HG03108 (cell line): ENCODE results near the gene BCL2L13.
A peak's percentile ranks its signal among the peaks of the same experiment; 100 is the strongest.
"Not testable (repeated sequence)": the region's sequence is repeated elsewhere in the genome, so short reads cannot be mapped to it uniquely, and the experiment has no call there.

ENCODE experiments used
- ATAC-seq: cut with Tn5 transposase; IDR thresholded peaks from one replicate; pipeline ENCODE4 v1.9.1; 2021; ENCODE audit warnings: moderate library complexity; ENCODE audit not compliant: unreplicated experiment

The BCL2L13 gene

GRCh38 chr22:17753401-17753989, 114.9 kb downstream of the BCL2L13 start:
- no peak for ATAC-seq

GRCh38 chr22:17754233-17754925, 115.8 kb downstream of the BCL2L13 start:
- ATAC-seq = no peak

DNA sequence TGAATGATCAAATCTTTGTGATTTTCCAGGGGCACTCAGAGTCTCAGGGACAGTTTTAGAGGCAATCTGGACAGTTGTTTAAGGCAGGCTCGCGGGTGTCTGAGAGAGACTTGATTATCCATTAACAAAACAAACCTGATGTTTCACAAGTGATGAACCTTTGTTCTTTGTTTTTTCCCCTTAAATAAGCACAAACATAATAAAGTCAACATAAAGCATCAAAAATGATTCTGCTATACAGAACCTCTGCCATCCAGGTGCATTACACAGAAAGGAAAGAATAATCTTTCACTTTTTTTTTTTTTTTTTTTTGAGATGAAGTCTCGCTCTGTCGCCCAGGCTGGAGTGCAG, 122.6 kb downstream of the BCL2L13 start:
- no peak for ATAC-seq

GRCh38 chr22:17763442-17763841, 124.9 kb downstream of the BCL2L13 start:
- not testable (repeated sequence) for ATAC-seq

DNA sequence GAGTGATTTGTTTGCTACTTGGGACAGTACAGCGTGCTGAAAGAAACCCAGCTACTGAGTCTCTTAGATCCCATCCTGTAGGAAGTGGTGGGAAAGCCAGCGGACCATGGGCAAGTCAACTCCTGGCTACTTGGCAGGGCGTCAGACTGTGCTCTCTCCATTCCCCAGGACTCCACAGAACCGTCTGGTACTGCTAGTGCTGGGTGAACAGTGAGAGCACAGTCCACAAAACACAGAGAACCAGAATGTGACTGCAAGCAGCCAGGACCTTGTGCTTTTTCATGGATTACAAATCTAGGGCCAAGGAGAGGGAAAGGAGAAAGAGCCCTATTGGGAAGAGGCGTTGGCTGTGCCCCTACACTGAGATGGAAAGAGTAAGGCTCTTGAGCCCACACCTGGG, 125.5 kb downstream of the BCL2L13 start:
- ATAC-seq = no peak

DNA sequence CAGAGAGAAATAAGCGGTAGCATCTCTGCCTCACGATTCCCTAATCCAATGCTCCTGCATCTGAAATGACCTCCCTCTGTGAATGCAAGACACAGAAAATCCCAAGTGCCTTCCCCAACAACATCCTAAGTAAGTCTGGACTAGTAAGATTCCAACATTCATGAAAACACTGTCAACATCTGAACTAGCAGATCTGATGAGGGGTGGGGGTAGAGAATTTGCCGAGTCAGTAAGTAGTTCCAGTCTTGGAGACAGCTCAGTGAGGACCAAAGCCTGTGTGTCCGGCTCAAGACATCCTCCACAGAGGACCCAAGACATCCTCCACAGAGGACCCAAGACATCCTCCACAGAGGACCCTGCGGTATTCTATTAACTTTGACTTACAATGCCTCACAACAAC, 126.3 kb downstream of the BCL2L13 start:
- not testable (repeated sequence) for ATAC-seq

GRCh38 chr22:17767233-17768065, 128.9 kb downstream of the BCL2L13 start:
- peak; percentile 65 for ATAC-seq

- ATAC-seq = no peak
Observed at GRCh38 chr22:17769013-17769715, 130.6 kb downstream of the BCL2L13 start.

DNA sequence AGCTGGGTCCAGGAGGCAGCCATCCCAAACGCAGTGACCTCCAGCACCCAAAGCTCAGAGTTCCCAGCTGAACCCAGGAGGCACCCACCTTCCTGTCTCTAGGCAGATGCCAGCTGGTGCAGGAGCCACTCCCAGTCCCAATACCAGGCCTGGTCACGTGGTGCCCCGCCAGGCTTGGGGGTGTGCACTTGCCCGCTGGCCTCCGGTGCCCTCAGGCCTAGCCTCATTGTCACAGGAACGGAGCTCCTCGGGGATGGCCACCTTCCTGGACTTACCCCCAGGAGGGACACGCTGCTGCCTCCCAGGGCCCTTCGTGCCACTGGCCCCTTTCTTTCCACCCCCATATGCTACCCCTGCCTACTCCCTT, 131.1 kb downstream of the BCL2L13 start:
- no peak for ATAC-seq

DNA sequence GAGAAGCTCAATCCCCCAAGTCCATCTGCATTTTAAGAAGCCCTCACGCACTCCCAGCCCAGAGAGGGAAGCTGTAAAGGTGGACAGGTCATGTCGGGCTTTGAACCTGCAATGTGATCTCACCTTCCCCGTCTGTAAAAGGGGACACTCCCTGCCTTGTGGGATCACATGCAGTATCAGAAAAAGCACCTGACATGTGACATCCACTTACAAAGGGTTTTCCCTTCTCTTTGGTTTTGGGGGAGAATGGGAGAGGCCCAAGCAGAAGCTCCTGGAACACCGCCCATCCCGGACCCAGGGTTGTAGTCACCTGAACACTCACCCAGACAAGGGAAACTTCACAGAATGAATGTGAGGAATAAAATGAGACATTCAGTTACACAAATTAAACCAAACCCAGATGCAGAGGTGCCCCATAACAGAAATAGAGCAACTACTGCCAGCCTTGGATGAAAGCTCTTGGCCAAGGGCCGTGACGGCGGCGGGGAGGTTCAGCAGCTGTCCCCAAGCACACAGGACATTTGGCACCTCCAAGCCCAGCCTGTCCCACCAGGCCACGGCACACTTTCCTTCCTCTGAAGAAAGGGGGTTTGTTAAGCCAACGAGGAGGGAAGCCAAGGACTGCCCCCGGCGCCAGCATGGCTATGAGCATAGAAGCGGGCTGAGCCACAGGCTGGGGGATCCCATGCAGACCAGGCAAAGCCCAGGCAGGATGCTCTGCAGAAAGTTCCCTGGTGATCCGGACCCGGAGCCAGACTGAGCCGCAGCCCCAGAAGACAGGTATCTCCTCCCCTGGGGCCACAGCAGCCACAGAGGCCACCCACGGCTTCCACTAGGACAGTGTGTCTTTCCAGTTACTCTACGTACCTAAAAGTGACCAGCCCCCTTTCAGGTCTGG, 131.9 kb downstream of the BCL2L13 start:
- ATAC-seq = no peak

DNA sequence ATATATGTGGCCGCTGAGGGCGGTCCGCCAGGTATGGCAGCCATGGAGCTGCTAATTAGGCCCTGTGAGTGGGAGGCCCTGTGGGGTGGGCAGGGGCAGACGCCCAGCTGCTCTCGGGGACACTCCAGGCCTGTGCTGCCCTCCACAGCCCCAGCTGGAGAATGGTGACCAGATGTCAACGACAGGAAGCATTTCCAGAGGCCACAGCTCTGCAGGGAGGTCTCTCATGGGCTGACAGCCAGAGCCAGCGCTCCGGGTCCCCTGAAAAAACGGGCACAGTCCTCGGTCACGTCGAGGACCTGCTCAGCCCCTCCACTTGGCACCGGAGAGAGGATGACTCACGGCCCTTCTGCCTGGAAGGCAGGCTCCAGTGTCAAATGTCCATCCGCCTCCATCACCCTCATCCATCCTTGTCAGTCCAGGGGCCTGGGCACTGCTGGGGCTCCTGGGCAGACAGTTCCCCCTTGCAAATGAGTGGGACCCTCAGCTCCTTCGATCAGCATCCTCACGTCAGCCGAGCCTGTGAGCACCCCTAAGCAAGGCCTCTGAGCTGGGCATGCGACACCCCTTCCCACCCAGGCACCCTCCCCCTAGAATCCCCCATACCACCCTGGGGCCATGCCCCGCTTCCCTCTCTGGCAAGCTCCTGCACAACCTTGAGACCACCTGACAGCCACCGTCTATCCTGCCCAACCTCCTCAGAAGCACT, 133.8 kb downstream of the BCL2L13 start:
- ATAC-seq = no peak

- ATAC-seq = no peak
Observed at GRCh38 chr22:17772958-17773605, 134.5 kb downstream of the BCL2L13 start.

DNA sequence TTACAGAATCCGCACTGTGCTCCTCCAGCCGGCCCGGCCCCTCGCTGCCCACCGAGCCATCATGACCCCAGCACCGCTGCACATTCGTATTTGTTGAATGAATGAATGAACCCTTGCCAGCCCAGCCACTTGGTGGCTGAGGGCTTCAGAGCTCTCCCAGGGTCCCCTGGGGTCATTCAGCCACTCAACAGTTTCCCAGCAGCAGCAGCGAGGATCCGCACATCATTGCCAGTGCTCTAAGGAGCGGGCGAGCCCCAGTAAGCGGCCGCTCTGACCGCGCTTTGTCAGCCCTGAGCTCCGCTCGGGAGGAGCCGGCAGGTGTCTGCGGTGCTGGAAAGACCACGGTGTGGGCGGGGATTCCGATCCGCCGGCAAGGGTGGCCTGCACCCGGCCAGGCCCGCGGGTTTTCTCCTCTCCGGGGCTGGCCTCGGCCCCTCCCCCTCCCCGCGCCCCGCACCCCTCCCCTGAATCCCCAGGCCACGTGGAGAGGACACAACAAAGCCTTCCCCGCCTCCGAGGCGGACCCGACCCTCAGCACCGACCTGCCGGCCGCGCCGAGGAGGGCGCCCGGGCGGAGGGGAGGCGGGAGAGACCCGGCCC, 135.1 kb downstream of the BCL2L13 start:
- no peak for ATAC-seq

DNA sequence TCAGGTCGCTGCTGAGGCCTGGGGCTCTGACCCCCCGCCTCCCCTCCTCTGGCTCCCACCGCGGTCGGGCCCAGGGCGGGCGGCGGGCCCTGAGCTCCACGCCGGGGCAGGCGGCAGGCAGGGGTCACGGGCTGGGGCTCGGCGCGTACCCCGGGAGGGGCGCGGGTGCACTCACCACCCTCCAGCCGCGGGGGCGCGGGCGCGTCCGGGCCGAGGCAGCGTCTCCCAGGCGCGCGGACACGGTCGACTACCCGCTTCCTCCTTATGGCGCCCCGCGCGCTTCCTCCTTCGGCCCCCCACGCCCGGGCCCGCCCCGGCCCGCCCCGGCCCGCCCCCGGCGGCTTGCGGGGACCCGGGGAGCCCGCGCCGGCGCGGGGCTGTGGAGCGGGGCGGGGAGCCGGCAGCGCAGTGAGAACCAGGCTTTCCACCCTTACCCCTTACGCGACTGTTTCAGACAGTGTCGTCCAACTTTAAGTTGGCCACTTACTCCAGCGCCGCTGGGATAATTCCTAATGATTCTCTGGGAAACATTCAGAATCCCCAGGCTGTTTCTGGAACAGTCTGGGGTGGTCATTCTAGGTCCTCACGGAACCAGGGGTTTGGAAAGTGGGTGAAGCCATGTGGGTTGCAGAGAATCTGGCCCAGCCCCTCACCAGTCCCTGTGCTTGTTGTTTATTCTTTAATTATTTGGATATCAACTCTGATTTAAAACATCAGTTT, 135.8 kb downstream of the BCL2L13 start, which contains the start of gene BID:
TSS of gene BID (minus strand) at position 264 of the 720 bp plus-strand sequence. CDS start 24,353 bp downstream, outside the sequence.
- no peak for ATAC-seq

GRCh38 chr22:17774926-17775685, 136.5 kb downstream of the BCL2L13 start:
- no peak for ATAC-seq

DNA sequence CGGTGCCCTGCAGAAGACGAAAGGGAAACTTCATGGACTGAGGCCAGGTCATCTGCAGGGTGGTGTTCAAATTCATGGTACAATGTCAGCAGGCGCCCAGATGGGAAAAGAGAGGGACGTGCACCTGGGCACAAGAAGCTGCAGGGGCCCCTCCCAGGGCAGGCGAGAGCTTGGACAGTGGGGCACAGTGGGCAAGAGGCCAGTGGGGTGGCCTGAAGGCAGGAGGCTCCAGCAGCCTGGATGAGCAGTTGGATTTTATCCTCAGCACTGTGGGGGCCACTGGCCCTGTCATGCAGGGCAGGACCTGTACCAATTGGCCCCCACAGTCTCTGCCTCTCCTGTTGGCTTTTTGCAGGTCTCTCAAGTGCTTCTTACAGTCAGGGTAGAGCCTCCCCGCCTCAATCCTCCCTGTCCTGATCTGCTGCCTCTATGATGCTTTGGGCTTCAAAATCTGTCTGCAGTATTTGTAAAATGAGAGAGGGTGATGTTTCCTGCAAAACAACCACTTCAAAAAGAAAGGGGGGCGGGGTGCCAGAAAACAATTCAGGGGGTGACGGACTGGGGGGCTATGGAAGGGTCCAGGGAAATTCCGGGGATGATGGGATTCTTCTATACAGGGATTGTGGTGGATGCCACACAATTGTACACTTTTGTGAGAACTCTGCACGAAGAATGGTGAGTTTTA, 137.4 kb downstream of the BCL2L13 start:
- ATAC-seq = no peak
